B cell (primary cell): Measurements from ENCODE around the gene GRIA3. TPM values are rescaled to one million over a fixed set of nuclear protein-coding genes. Genes with fewer than 3 reads are reported as not detected.

Experiments
- ATAC-seq: fragments of 200-7000 bp; cut with Tn5 transposase; one replicate; pipeline ENCODE4 v1.10.0; 2021; ENCODE audit warnings: low read depth, mild to moderate bottlenecking, moderate number of reproducible peaks, moderate library complexity
- CTCF ChIA-PET: fragments of 350-600 bp; sonication (Branson Sonifier 250); formaldehyde crosslinking; loops from one replicate; lab custom pipeline; 2021; ENCODE audit warnings: antibody characterized with exemption, inconsistent platforms; lab: Charles Lee
- POLR2A ChIA-PET: fragments of 350-600 bp; sonication (Branson Sonifier 250); formaldehyde crosslinking; loops from one replicate; lab custom pipeline; 2021; ENCODE audit warnings: antibody characterized with exemption; lab: Charles Lee
- DNase-seq: peaks from one replicate; pipeline ENCODE4 v3.0.0; 2013
- H2AFZ ChIP-seq: 2 replicates; pipeline ENCODE4 v1.6.1; 2012; ENCODE audit warnings: mild to moderate bottlenecking, low read depth, low read length; ENCODE audit not compliant: insufficient read depth, poor library complexity, severe bottlenecking
- H3K27ac ChIP-seq, 2 donors: 1 replicate in 1 of 2; 2 replicates in 1 of 2; pipeline ENCODE4 v1.5.1; 2012 to 2013; ENCODE audit warnings: low read length in 2 of 2, mild to moderate bottlenecking in 2 of 2, moderate library complexity in 1 of 2
- H3K27me3 ChIP-seq, 4 experiments: fragments of 200-600 bp in 1 of 4; sonication (generic) in 1 of 4; replicated peaks in 1 of 4; 1 replicate in 2 of 4; 2 replicates in 2 of 4; pipeline versions ENCODE4 v1.6.1 to v1.7.0; 2013 to 2016; ENCODE audit warnings: low read length in 3 of 4, mild to moderate bottlenecking in 2 of 4, mixed read lengths in 1 of 4, moderate library complexity in 1 of 4; ENCODE audit not compliant: insufficient read depth in 4 of 4, control insufficient read depth in 3 of 4; ENCODE audit errors: control extremely low read depth in 1 of 4
- H3K36me3 ChIP-seq, 2 experiments: replicated peaks in 1 of 2; 1 replicate in 1 of 2; 2 replicates in 1 of 2; pipeline versions ENCODE4 v1.6.1 to v1.7.1; 2013; ENCODE audit warnings: low read length in 1 of 2; ENCODE audit not compliant: insufficient read depth in 2 of 2, control insufficient read depth in 1 of 2; ENCODE audit errors: control extremely low read depth in 1 of 2, extremely low read depth in 1 of 2
- H3K4me1 ChIP-seq, 2 donors: fragments of 200-600 bp in 1 of 2; sonication (generic) in 1 of 2; 1 replicate in 1 of 2; 2 replicates in 1 of 2; pipeline versions ENCODE4 v1.5.1 to v1.6.1; 2013 to 2017; ENCODE audit warnings: low read length in 2 of 2; ENCODE audit not compliant: control insufficient read depth in 2 of 2, insufficient read depth in 2 of 2
- H3K4me2 ChIP-seq: replicated peaks from 2 replicates; pipeline ENCODE3; 2012; ENCODE audit warnings: mild to moderate bottlenecking, low read depth, low read length; ENCODE audit not compliant: poor library complexity, severe bottlenecking
- H3K4me3 ChIP-seq, 5 experiments: fragments of 200-600 bp in 1 of 5; sonication (generic) in 1 of 5; 1 replicate in 3 of 5; 2 replicates in 2 of 5; pipeline versions ENCODE4 v1.5.1 to v1.7.0; 2011 to 2016; ENCODE audit warnings: low read length in 4 of 5, mild to moderate bottlenecking in 4 of 5, low read depth in 2 of 5, control low read depth in 1 of 5, moderate library complexity in 1 of 5; ENCODE audit not compliant: insufficient read depth in 1 of 5; ENCODE audit errors: control extremely low read depth in 1 of 5, extremely low read depth in 1 of 5
- H3K79me2 ChIP-seq: fragments of 200-600 bp; sonication (generic); one replicate; pipeline ENCODE4 v1.6.0; 2016; ENCODE audit warnings: low read length; ENCODE audit not compliant: control insufficient read depth, insufficient read depth
- H3K9ac ChIP-seq: fragments of 200-600 bp; sonication (generic); 2 replicates; pipeline ENCODE4 v1.6.1; 2017; ENCODE audit warnings: mild to moderate bottlenecking, low read length, moderate library complexity
- H3K9me3 ChIP-seq, 3 donors: one replicate each; pipeline versions ENCODE4 v1.6.1 to v1.7.1; 2013; ENCODE audit warnings: low read length in 2 of 3; ENCODE audit not compliant: control insufficient read depth in 2 of 3, insufficient read depth in 1 of 3; ENCODE audit errors: control extremely low read depth in 1 of 3
- H4K20me1 ChIP-seq: 2 replicates; pipeline ENCODE4 v1.6.0; 2012; ENCODE audit warnings: mild to moderate bottlenecking, low read length; ENCODE audit not compliant: insufficient read depth, control insufficient read depth, poor library complexity, severe bottlenecking
- H3K27ac Mint-ChIP-seq: one replicate; pipeline ENCODE4 v1.8.0; 2021; ENCODE audit warnings: mixed read lengths
- H3K27me3 Mint-ChIP-seq: one replicate; pipeline ENCODE4 v1.8.0; 2021; ENCODE audit warnings: mixed read lengths
- H3K4me1 Mint-ChIP-seq: one replicate; pipeline ENCODE4 v1.8.0; 2021; ENCODE audit warnings: mixed read lengths
- H3K4me3 Mint-ChIP-seq: one replicate; pipeline ENCODE4 v1.8.0; 2021; ENCODE audit warnings: mixed read lengths
- H3K9me3 Mint-ChIP-seq: one replicate; pipeline ENCODE4 v1.8.0; 2022; ENCODE audit warnings: mixed read lengths; ENCODE audit not compliant: insufficient read depth
- EZH2 ChIP-seq: IDR thresholded peaks from 2 replicates; pipeline ENCODE4 v1.6.1; 2012; ENCODE audit warnings: borderline replicate concordance, low read depth, mild to moderate bottlenecking, moderate library complexity, low read length; ENCODE audit not compliant: insufficient read depth, poor library complexity, severe bottlenecking
- WGBS: methylation state at CpG from one replicate; pipeline ENCODE4 v1.1.5; 2013; ENCODE audit warnings: missing lambda C conversion rate; ENCODE audit not compliant: insufficient coverage; 5-methylcytosine and 5-hydroxymethylcytosine counted together
- intact Hi-C: fragments of 100-400 bp; cut with micrococcal nuclease; formaldehyde crosslinking; loops from one replicate; pipeline ENCODE4 v1.10.0; 2022
- polyA plus RNA-seq: library from polyadenylated mRNA; depleted of rRNA; stranded (reverse); fragments of >200 nt; gene quantifications from 2 replicates; pipeline ENCODE4 v1.2.3, GENCODE V29; 2012
- total RNA-seq, 2 donors: library from RNA; stranded (reverse); fragments of 120-200 nt in 1 of 2; gene quantifications; 1 replicate in 1 of 2; 2 replicates in 1 of 2; pipeline versions ENCODE4 v1.2.3 to v1.2.4, GENCODE V29; 2013 to 2022
- TF ChIP-seq, protein P1 (sequence below): fragments of 200-600 bp; IDR thresholded peaks from one replicate; pipeline ENCODE4 v1.8.0; 2022; ENCODE audit warnings: antibody characterized with exemption, mild to moderate bottlenecking

The GRIA3 gene
- total and polyA plus RNA-seq, 2 donors (not counting 1 experiment from before 2014, with no cell fraction given): not detected

DNA sequence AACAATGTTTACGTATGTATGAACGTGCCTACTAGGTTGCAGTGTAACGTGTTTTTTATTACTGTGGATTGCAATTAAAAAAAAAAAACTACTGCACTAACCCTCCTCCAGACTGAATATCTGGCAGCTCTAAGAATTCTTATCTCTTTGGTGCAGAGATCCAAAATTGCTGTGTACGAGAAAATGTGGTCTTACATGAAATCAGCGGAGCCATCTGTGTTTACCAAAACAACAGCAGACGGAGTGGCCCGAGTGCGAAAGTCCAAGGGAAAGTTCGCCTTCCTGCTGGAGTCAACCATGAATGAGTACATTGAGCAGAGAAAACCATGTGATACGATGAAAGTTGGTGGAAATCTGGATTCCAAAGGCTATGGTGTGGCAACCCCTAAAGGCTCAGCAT, 280.6 kb downstream of the GRIA3 start:
- intact Hi-C loops: no loop called here

DNA sequence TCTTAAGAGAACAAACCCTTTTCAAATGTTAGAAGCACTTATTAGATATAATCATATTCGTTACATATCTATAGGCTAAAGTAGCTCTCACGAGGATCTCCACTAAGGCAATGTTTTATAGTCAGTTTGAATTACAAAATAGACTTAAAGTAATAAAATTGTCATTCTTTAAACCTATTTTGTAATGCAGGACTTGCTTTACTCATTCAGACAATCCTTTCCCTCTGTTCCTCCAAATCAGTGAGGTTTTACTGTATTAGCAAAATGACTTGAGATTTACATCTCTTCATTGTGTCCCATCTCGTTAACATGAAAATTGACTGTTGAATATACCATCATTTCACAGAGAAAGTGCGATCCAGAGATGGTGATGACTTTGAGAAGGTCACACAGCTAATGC, 284.4 kb downstream of the GRIA3 start:
- ChIA-PET CTCF (no interaction called here), POLR2A (no interaction called here)
- DNase-seq (no peak), ATAC-seq (no peak)
- H3K9me3 Mint-ChIP-seq: no peaks in the 10 kb centered on the region
- Histone ChIP-seq H3K27ac (no peak overlapping the region), H3K4me2 (no peak overlapping the region), H3K9me3 (no peaks in the 10 kb centered on the region), H3K79me2 (no peaks in the 10 kb centered on the region), H4K20me1 (no peaks in the 10 kb centered on the region), H3K9ac (no peak overlapping the region), H3K27me3 (peaks cover 0 to 2% (median 0%) of the 10 kb centered on the region in 4 experiments), H2AFZ (no peak overlapping the region), H3K4me3 (no peak overlapping the region), H3K4me1 (no peaks in the 10 kb centered on the region), H3K36me3 (no peaks in the 10 kb centered on the region)
- TF ChIP-seq EZH2: no peak
- TF ChIP-seq, protein P1, sequence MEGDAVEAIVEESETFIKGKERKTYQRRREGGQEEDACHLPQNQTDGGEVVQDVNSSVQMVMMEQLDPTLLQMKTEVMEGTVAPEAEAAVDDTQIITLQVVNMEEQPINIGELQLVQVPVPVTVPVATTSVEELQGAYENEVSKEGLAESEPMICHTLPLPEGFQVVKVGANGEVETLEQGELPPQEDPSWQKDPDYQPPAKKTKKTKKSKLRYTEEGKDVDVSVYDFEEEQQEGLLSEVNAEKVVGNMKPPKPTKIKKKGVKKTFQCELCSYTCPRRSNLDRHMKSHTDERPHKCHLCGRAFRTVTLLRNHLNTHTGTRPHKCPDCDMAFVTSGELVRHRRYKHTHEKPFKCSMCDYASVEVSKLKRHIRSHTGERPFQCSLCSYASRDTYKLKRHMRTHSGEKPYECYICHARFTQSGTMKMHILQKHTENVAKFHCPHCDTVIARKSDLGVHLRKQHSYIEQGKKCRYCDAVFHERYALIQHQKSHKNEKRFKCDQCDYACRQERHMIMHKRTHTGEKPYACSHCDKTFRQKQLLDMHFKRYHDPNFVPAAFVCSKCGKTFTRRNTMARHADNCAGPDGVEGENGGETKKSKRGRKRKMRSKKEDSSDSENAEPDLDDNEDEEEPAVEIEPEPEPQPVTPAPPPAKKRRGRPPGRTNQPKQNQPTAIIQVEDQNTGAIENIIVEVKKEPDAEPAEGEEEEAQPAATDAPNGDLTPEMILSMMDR: no peak
- no peaks in the 10 kb centered on the region for H3K27me3 Mint-ChIP-seq
- no peak overlapping the region for H3K4me3 Mint-ChIP-seq
- intact Hi-C loops: no loop called here
- H3K27ac Mint-ChIP-seq: no peak overlapping the region
- no CpG with 5 or more reads among the region's 4 CpGs for WGBS
- no peaks in the 10 kb centered on the region for H3K4me1 Mint-ChIP-seq

More for the DNA sequence above, 280.6 kb downstream of the GRIA3 start:
- Histone ChIP-seq H3K4me2 (no peak overlapping the region), H3K27ac (no peak overlapping the region), H3K27me3 (no peaks in the 10 kb centered on the region), H3K9me3 (no peaks in the 10 kb centered on the region), H3K36me3 (no peaks in the 10 kb centered on the region), H4K20me1 (no peaks in the 10 kb centered on the region), H2AFZ (no peak overlapping the region), H3K4me1 (no peaks in the 10 kb centered on the region), H3K79me2 (no peaks in the 10 kb centered on the region), H3K4me3 (no peak overlapping the region), H3K9ac (no peak overlapping the region)
- Mint-ChIP-seq H3K4me3 (no peak overlapping the region), H3K9me3 (no peaks in the 10 kb centered on the region), H3K4me1 (no peaks in the 10 kb centered on the region), H3K27me3 (no peaks in the 10 kb centered on the region), H3K27ac (no peak overlapping the region)
- 80% methylated on average over 1 of the region's 10 CpGs for WGBS
- ChIA-PET CTCF (no interaction called here), POLR2A (no interaction called here)
- DNase-seq (no peak), ATAC-seq (no peak)
- TF ChIP-seq, protein P1: no peak
- TF ChIP-seq EZH2: no peak
